Panc1 (cell line): ENCODE measurements around the gene MRPL38.

Experiments
- POLR2AphosphoS5 ChIP-seq: IDR thresholded peaks from 2 replicates; pipeline ENCODE4 v1.6.1; 2012; ENCODE audit warnings: mild to moderate bottlenecking, low read depth, low read length, moderate library complexity
- SIN3A ChIP-seq: IDR thresholded peaks from 2 replicates; pipeline ENCODE4 v1.6.1; 2012; ENCODE audit warnings: low read depth, mild to moderate bottlenecking, low read length, moderate library complexity, borderline replicate concordance; ENCODE audit not compliant: insufficient read depth
- TF ChIP-seq, protein P1 (sequence below): fragments of 450-650 bp; IDR thresholded peaks from 2 replicates; pipeline ENCODE4 v1.5.1; 2017; ENCODE audit warnings: mild to moderate bottlenecking
- TF ChIP-seq, protein P2 (sequence below), 2 experiments: IDR thresholded peaks; 2 replicates each; pipeline ENCODE4 v1.6.1; 2011 to 2012; ENCODE audit warnings: low read depth in 2 of 2, control low read depth in 1 of 2, low read length in 1 of 2, mild to moderate bottlenecking in 1 of 2, moderate library complexity in 1 of 2; ENCODE audit not compliant: insufficient read depth in 1 of 2

DNA sequence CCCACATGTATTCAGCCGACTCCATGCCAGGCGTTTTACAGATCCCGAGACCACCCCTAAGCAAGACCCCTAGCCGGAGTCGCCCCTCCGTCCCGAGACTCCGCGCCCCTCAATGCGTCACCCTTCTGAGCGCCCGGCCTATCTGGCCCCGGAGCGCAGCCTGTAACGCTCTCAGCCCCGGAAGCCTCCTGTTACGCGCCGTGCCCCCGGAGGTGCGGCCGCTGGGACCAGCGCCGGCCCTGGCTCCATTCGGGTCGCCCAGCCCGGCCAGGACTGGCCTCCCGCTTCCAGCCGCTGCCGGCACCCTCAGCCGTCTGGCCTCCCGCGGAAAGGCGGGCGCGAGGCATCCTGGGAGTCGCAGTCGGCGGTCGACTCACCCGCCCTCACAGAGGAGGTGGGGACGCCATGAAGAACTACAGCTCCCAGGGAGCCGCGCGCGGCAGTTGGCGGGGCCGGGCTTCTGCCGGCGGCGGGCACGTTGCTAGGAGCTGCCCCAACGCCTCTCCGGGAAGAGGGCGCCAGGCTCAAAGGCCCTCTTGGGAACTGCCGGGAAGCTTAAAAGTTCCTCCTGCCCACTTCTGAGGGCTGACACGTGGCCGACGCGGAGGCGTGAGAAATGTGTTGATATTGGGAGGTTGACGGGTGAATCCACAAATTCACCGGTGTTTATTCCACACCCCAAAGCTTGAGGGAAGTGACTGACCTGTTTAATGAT lies 36.2 kb upstream of the MRPL38 start, which contains the start of gene FBF1:
- TF ChIP-seq, protein P1, sequence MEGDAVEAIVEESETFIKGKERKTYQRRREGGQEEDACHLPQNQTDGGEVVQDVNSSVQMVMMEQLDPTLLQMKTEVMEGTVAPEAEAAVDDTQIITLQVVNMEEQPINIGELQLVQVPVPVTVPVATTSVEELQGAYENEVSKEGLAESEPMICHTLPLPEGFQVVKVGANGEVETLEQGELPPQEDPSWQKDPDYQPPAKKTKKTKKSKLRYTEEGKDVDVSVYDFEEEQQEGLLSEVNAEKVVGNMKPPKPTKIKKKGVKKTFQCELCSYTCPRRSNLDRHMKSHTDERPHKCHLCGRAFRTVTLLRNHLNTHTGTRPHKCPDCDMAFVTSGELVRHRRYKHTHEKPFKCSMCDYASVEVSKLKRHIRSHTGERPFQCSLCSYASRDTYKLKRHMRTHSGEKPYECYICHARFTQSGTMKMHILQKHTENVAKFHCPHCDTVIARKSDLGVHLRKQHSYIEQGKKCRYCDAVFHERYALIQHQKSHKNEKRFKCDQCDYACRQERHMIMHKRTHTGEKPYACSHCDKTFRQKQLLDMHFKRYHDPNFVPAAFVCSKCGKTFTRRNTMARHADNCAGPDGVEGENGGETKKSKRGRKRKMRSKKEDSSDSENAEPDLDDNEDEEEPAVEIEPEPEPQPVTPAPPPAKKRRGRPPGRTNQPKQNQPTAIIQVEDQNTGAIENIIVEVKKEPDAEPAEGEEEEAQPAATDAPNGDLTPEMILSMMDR: no peak
- TF ChIP-seq POLR2AphosphoS5: peak; percentile 98
- TF ChIP-seq SIN3A: peak; percentile 98
- TF ChIP-seq, protein P2, sequence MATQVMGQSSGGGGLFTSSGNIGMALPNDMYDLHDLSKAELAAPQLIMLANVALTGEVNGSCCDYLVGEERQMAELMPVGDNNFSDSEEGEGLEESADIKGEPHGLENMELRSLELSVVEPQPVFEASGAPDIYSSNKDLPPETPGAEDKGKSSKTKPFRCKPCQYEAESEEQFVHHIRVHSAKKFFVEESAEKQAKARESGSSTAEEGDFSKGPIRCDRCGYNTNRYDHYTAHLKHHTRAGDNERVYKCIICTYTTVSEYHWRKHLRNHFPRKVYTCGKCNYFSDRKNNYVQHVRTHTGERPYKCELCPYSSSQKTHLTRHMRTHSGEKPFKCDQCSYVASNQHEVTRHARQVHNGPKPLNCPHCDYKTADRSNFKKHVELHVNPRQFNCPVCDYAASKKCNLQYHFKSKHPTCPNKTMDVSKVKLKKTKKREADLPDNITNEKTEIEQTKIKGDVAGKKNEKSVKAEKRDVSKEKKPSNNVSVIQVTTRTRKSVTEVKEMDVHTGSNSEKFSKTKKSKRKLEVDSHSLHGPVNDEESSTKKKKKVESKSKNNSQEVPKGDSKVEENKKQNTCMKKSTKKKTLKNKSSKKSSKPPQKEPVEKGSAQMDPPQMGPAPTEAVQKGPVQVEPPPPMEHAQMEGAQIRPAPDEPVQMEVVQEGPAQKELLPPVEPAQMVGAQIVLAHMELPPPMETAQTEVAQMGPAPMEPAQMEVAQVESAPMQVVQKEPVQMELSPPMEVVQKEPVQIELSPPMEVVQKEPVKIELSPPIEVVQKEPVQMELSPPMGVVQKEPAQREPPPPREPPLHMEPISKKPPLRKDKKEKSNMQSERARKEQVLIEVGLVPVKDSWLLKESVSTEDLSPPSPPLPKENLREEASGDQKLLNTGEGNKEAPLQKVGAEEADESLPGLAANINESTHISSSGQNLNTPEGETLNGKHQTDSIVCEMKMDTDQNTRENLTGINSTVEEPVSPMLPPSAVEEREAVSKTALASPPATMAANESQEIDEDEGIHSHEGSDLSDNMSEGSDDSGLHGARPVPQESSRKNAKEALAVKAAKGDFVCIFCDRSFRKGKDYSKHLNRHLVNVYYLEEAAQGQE (IDR thresholded peaks at IDR 0.05; ENCODE audit: insufficient read depth in 1 of 2, low read depth in 2 of 2, low read length in 1 of 2): peak in 1 of 2 experiments; percentile 23; a peak in 1 of 4 replicates
